Activated CD4-positive, alpha-beta T cell treated with anti-CD3 and anti-CD28 coated beads, Interleukin-2, amount 50 U/mL, for 24 hours (primary cell): ENCODE data around the gene WNT1.

ENCODE experiments used
- DNase-seq, 2 donors: peaks; one replicate each; pipeline ENCODE4 v3.0.0-alpha.2; 2020; ENCODE audit warnings: low read depth in 1 of 2, low spot score in 1 of 2

Gene WNT1

GRCh38 chr12:48980389-48980952, 2.3 kb downstream of the WNT1 start:
- DNase-seq: no peak

GRCh38 chr12:48980953-48981756, 3.0 kb downstream of the WNT1 start:
- DNase-seq: no peak

- no peak for DNase-seq
These were observed 3.6 kb downstream of the WNT1 start for GRCh38 chr12:48981757-48982157.

GRCh38 chr12:48982397-48983080, 4.4 kb downstream of the WNT1 start:
- DNase-seq: no peak

GRCh38 chr12:48985475-48985897, 7.4 kb downstream of the WNT1 start:
- no peak for DNase-seq

- DNase-seq: no peak
These were observed 7.8 kb downstream of the WNT1 start for GRCh38 chr12:48985901-48986300.

GRCh38 chr12:48986720-48987291, 8.7 kb downstream of the WNT1 start:
- DNase-seq: no peak

GRCh38 chr12:48988030-48988649, 10.0 kb downstream of the WNT1 start:
- peak; percentile 56 to 65 for DNase-seq

- no peak for DNase-seq
These were observed 12.4 kb downstream of the WNT1 start for GRCh38 chr12:48990552-48990951.

GRCh38 chr12:48991247-48992050, 13.3 kb downstream of the WNT1 start:
- no peak for DNase-seq

- no peak for DNase-seq
These were observed 15.7 kb downstream of the WNT1 start for GRCh38 chr12:48993787-48994186.

- DNase-seq: no peak
These were observed 16.3 kb downstream of the WNT1 start for GRCh38 chr12:48994224-48995085.

GRCh38 chr12:48995086-48995879, 17.2 kb downstream of the WNT1 start:
- DNase-seq: no peak

- DNase-seq: peak in 1 of 2 donors; percentile 59
These were observed 18.9 kb downstream of the WNT1 start for GRCh38 chr12:48996794-48997718.

GRCh38 chr12:48997719-48998496, 19.8 kb downstream of the WNT1 start:
- DNase-seq: no peak

- DNase-seq: no peak
These were observed 20.6 kb downstream of the WNT1 start for GRCh38 chr12:48998497-48999353.
